HG03378 (cell line): ENCODE measurements around the gene KIAA1614.

Source experiments
- ATAC-seq: cut with Tn5 transposase; IDR thresholded peaks from one replicate; pipeline ENCODE4 v1.9.1; 2021; ENCODE audit warnings: mild to moderate bottlenecking, moderate library complexity; ENCODE audit not compliant: unreplicated experiment

Gene KIAA1614

DNA sequence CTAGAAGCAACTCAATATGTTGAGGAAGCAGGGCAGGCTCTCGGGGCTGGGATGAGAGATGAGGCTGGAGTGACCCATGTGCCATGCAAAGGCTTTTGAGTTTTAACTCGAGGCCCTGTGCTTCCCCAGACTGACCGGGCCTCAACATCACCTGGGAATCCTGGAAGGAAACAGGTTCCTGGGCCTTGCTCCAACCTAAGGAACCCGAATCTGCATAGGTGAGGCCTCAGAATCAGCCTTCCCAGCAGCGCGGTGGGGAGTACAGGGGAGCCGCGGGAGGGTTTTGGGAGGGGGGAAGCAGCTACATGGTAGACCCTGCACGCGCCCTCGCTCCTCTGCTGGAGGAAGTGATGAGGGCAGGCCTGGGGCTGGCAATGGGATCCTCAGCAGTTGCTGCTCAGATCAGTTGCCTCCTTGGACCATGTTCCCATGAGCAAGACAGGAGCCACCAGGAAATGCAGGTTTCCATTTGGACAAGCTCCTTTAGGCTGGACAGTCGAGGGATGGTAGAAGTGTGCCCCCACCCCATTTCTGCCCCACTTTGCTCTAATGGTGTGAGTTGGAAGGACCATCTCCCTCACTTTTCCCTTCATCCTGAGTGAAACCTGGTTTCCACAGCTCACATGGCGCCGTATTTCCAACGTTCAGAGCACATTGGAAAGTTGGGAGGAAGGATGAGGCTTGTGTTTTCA is 4.5 kb upstream of the KIAA1614 start:
- ATAC-seq: no peak

DNA sequence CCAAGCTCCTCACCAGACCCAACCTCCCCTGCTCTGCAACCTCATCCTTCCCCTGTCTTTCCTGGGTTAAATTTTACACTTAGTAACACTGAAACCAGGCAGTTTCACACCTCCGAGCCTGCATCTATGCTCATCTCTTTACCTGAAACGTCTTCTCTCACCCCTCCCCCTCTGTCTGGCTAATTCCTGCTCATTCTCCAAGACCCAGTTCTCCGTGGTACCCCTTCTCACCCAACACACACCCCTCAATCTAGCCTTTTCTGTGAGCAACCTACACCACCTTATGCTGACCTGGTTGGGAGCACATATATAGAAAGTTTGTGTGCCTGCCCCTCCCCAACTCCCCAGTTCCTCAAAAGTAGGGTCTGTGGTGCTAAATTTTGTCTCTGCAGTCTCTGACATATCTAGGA is 3.7 kb upstream of the KIAA1614 start:
- ATAC-seq: peak; percentile 33

- ATAC-seq: peak; percentile 62
These were observed 3.2 kb upstream of the KIAA1614 start for GRCh38 chr1:180909462-180909976.

- no peak for ATAC-seq
These were observed 981 bp upstream of the KIAA1614 start for GRCh38 chr1:180911640-180912191.

DNA sequence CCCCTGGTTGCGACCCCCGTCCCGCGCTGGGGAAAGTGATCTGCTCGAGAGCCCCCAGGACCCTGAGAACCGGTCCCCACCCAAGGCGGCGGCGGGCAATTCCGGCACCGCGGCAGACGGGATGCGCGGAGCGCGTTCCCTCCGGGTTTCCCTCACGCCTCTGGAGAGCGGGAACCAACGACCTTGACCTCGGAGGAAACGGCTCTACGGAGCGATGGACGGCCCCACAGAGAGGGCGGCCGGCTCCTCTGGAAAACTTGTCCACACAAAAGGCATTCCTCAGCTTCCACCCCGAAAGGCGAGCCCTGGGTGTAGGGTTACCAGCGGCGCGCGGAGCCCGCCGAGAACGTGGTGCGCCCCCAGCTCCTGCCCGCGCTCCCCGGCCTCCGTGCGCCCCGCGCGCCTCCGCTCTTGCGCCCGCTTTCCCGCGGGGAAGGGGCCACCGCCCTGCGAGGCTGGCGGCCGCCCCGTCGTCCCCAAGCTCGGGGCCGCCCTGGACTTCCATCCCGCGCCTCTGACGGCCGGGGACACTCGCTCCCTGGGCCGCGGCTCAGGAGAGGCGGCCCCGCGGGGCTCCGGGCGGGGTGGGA is 391 bp upstream of the KIAA1614 start:
- ATAC-seq: no peak

DNA sequence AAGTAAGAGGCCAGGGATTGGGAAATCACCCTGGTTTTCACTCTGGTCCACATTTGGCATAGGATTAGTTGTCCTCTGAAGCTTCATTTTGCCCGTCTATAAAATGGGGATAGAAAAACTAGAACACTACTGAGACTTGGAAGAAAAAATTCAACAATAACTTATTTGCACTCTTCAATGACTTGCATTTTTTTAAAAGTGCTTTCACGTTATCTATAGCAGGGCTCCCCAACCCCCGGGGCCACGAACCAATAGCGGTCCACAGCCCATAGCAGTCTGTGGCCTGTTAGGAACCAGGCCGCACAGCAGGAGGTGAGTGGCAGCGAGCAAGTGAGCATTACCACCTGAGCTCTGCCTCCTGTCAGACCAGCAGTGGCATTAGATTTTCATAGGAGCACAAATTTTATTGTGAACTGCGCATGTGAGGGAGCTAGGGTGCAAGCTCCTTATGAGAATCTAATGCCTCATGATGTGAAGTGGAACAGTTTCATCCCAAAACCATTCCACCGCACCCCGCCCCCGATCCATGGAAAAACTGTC is 2.8 kb downstream of the KIAA1614 start:
- ATAC-seq: no peak

DNA sequence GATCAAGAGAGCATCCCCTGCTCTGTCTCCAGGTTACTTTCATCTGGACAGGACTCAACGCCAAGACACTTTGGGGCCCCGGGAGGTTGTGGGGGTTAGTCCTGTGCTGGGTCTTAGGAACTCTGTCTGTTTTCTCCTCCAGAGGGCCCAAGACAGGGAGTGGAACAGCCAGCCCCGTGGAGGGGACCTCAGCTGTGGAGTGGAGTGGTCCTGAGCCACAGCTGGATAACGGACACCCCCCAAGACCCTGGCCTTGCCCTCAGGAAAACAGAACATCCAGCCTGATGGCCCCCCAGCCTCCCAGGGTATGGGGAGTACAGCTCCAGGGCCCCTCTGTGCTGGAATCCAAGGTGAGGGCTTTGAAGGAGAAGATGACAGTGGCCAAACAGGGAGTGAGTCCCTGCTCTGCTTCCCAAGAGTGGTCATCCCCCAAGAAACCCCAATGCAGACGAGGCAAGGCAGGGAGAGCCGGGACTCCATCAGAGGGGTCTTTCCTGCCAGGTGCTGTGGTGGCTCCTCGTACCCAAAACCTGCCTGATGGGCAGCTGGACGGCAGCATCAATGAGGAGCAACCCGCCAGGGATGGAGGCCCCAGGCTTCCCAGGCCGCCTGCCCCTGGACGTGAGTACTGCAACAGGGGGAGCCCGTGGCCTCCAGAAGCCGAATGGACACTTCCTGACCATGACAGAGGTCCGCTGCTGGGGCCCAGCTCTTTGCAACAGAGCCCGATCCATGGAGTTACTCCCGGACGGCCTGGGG is 3.5 kb downstream of the KIAA1614 start:
- ATAC-seq: no peak

GRCh38 chr1:180916771-180917170 is 4.1 kb downstream of the KIAA1614 start:
- no peak for ATAC-seq

- ATAC-seq: no peak
These were observed 4.8 kb downstream of the KIAA1614 start for GRCh38 chr1:180917306-180918065.

DNA sequence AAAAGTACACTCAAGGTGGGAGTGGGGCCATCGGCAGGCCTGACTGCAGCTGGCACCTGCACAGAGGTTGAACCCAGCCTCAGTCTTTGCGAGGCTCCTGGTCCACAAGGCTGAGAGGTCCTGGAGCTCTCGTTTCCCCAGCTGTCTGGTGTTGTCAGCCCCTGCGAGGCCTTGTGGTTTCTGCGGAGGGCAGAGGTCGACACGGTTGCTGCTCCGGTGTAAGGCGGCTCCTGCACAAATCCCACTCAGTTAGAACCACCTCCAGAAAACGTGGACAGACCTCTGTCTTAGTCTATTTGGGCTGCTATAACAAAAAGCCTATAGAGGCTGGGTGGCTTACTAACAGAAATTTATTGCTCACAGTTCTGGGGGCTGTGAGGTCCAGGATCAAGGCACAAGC is 5.8 kb downstream of the KIAA1614 start:
- ATAC-seq: no peak

GRCh38 chr1:180919183-180919700 is 6.5 kb downstream of the KIAA1614 start:
- no peak for ATAC-seq

DNA sequence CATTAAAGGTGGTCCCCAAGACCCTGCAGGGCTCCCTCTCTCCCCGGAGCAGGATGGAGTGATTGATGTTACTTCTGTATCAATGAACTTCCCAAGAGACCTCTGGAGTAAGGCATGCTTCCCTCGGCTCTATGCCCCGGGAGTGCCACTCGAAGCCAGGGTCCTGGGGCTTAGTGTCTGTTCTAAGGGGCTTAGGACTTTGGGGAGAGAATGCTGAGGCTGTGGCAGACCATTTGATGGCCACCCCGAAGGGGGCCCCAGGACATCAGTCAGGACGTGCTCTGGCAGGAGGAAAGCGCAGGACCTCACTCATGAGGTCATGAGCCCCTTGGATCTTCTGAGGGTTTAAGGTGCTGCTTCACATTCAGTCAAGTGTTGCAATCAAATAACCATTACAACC is 7.5 kb downstream of the KIAA1614 start:
- no peak for ATAC-seq

DNA sequence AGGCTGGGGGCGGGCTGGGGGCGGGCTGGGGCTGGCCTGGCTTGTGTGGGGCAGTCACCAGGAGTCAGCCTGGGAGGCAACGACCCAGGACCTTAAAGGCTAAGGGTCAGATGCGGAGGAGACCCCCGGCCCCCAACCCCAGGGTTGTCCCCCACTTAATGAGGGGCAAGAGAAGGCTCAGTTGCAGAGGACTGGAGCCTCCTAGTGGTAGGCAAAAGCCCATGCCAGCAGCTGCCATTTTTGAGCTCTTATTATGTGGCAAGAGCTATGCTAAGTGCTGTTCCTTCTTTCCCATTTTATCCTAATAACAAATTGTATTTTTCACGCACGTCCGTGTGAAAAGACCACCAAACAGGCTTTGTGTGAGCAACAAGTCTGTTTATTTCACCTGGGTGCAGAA is 8.0 kb downstream of the KIAA1614 start:
- ATAC-seq: no peak

- no peak for ATAC-seq
These were observed 8.7 kb downstream of the KIAA1614 start for GRCh38 chr1:180921386-180921785.

- ATAC-seq: no peak
These were observed 9.4 kb downstream of the KIAA1614 start for GRCh38 chr1:180921891-180922630.

GRCh38 chr1:180922631-180923015 is 9.9 kb downstream of the KIAA1614 start:
- ATAC-seq: no peak

DNA sequence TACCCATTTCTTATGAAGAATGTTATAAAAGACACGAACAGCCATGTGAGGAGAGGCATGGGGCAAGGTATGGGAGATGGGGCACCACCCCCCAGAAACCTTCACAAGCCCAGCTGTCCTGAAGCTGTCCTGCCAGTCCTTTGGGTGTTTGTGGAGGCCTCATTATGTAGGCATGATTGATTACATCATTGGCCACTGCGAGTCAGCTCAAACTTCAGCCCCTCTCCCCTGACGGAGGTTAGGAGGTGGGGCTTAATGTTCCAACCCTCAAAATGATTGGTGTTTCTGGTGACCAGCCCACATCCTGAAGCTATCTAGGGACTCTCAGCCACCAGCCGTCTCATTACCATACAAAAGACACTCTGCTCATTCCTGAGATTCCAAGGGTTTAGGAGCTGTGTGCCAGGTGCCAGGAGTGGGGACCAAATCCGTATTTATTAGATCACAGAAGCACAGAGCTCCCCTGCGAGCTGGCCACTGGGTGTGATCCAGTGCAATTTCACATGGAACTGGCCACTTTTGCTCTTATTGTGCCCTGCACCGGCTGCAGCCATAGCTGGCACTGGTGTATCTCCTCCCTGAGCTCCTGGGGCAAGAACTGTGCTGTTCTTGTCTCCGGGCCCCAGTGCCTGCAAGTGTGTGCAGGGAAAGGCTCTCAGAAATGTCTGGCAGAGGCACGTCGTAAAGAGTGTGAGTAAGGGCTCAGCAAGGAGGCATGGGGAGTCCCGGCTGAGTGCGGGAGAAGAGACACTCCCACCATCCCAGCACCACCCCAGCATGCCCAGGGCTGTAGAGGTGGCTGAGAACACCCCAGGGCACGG is 10.5 kb downstream of the KIAA1614 start:
- ATAC-seq: no peak

DNA sequence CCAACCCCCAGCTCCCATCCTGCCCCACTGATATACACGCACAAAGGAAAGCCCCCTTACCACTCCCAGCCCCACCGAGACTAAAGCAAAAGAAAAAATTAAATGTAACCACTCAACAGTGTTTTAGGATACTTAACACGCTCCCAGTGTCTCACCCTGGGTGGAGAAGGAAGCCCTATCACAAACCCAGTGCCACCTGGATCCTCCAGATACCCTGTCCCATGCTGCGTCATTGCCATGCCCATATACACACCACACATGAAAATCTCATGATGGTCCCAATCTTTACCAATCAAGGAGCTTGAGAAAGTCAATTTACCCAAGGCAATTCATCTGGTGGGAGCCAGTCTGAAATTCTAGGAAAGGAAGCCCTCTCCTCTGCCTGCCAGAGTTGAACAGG is 11.2 kb downstream of the KIAA1614 start:
- ATAC-seq: no peak

DNA sequence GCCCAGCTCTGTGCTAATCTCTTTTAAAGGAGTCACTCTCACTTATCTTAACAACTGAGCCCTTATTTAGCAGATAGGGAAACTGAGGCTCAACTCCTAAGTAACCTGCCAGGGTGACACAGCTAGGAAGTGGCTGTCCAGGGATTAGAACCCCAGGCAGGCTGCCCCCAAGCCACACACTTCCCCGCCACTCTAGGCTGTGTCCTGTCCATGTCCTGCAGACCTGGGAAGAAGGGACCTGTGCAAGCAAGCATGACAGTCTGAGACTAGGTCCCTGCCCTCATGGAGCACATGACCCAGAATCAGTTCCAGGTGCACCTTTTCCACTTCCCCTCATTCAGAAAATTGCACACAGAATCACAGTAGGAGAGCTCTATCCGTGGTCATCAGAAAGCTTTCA is 12.2 kb downstream of the KIAA1614 start:
- no peak for ATAC-seq
